GM21381 (cell line): Measurements from ENCODE around the gene COL10A1.
"Not testable (repeated sequence)": the region's sequence is repeated elsewhere in the genome, so short reads cannot be mapped to it uniquely, and the experiment has no call there.

Experiments
- ATAC-seq: cut with Tn5 transposase; IDR thresholded peaks from one replicate; pipeline ENCODE4 v1.9.1; 2021; ENCODE audit warnings: mild to moderate bottlenecking, moderate library complexity; ENCODE audit not compliant: unreplicated experiment

COL10A1 gene

GRCh38 chr6:116127771-116128493 lies 2.0 kb upstream of the COL10A1 start:
- no peak for ATAC-seq

- ATAC-seq = no peak
These were observed 5.5 kb downstream of the COL10A1 start for GRCh38 chr6:116120430-116120829.

- ATAC-seq = no peak
These were observed 7.3 kb downstream of the COL10A1 start for GRCh38 chr6:116118608-116119007.

- ATAC-seq = no peak
These were observed 10.2 kb downstream of the COL10A1 start for GRCh38 chr6:116115781-116116180.

- ATAC-seq = no peak
These were observed 12.5 kb downstream of the COL10A1 start for GRCh38 chr6:116113386-116113785.

- peak; percentile 64 for ATAC-seq
These were observed 14.1 kb downstream of the COL10A1 start for GRCh38 chr6:116111552-116112528.

GRCh38 chr6:116108836-116109235 lies 17.1 kb downstream of the COL10A1 start:
- ATAC-seq = no peak

GRCh38 chr6:116106146-116106545 lies 19.8 kb downstream of the COL10A1 start:
- no peak for ATAC-seq

- ATAC-seq = no peak
These were observed 20.7 kb downstream of the COL10A1 start for GRCh38 chr6:116105247-116105646.

- no peak for ATAC-seq
These were observed 21.3 kb downstream of the COL10A1 start for GRCh38 chr6:116104636-116105035.

GRCh38 chr6:116102873-116103272 lies 23.1 kb downstream of the COL10A1 start:
- ATAC-seq = no peak

GRCh38 chr6:116101790-116102189 lies 24.1 kb downstream of the COL10A1 start:
- ATAC-seq = no peak

GRCh38 chr6:116101302-116101718 lies 24.6 kb downstream of the COL10A1 start:
- ATAC-seq = no peak

- ATAC-seq = peak; percentile 86
These were observed 25.3 kb downstream of the COL10A1 start, which contains the start of gene NT5DC1 for GRCh38 chr6:116100419-116101301. Gene NT5DC1 (plus strand): TSS chr6:116100853. CDS start chr6:116100931, 78 bp downstream.

GRCh38 chr6:116099036-116099435 lies 26.9 kb downstream of the COL10A1 start:
- ATAC-seq = no peak

GRCh38 chr6:116096979-116097816 lies 28.7 kb downstream of the COL10A1 start:
- ATAC-seq = no peak

GRCh38 chr6:116096048-116096759 lies 29.7 kb downstream of the COL10A1 start:
- ATAC-seq = not testable (repeated sequence)

- no peak for ATAC-seq
These were observed 31.9 kb downstream of the COL10A1 start for GRCh38 chr6:116094041-116094440.

GRCh38 chr6:116090251-116090650 lies 35.7 kb downstream of the COL10A1 start:
- peak; percentile 55 for ATAC-seq
